Mesendoderm (in vitro differentiated cells): ENCODE data around the gene SEMA7A.
"Not testable (repeated sequence)": the region's sequence is repeated elsewhere in the genome, so short reads cannot be mapped to it uniquely, and the experiment has no call there.

Experiments used
- DNase-seq: peaks from one replicate; pipeline ENCODE4 v3.0.0; 2013
- H2AK5ac ChIP-seq: 2 replicates; pipeline ENCODE4 v1.6.1; 2013; ENCODE audit warnings: low read length, inconsistent platforms
- H2BK120ac ChIP-seq: 2 replicates; pipeline ENCODE4 v1.6.1; 2013; ENCODE audit warnings: low read depth, mild to moderate bottlenecking, low read length, moderate library complexity, mixed read lengths
- H2BK15ac ChIP-seq: replicated peaks from 2 replicates; pipeline ENCODE4 v1.6.1; 2013; ENCODE audit warnings: low read depth, mild to moderate bottlenecking, moderate library complexity
- H2BK5ac ChIP-seq: 2 replicates; pipeline ENCODE4 v1.6.1; 2013; ENCODE audit warnings: low read length, inconsistent platforms
- H3K18ac ChIP-seq: 2 replicates; pipeline ENCODE4 v1.6.1; 2013; ENCODE audit warnings: mild to moderate bottlenecking, low read length, mixed read lengths
- H3K23ac ChIP-seq: one replicate; pipeline ENCODE4 v1.6.1; 2013; ENCODE audit warnings: low read length
- H3K27ac ChIP-seq: 2 replicates; pipeline ENCODE4 v1.5.1; 2013; ENCODE audit warnings: low read depth, mild to moderate bottlenecking, inconsistent platforms, low read length, moderate library complexity
- H3K27me3 ChIP-seq: 2 replicates; pipeline ENCODE4 v1.6.1; 2013; ENCODE audit warnings: low read length, control low read depth, mild to moderate bottlenecking, inconsistent platforms; ENCODE audit not compliant: insufficient read depth, poor library complexity
- H3K36me3 ChIP-seq: 2 replicates; pipeline ENCODE4 v1.6.1; 2013; ENCODE audit warnings: low read length, inconsistent platforms; ENCODE audit not compliant: control insufficient read depth, insufficient read depth
- H3K4ac ChIP-seq: one replicate; pipeline ENCODE4 v1.6.1; 2013; ENCODE audit warnings: low read depth, mild to moderate bottlenecking, low read length, moderate library complexity
- H3K4me1 ChIP-seq: 2 replicates; pipeline ENCODE4 v1.6.1; 2013; ENCODE audit warnings: low read depth, low read length, inconsistent platforms; ENCODE audit not compliant: control insufficient read depth
- H3K4me2 ChIP-seq: 2 replicates; pipeline ENCODE4 v1.6.1; 2013; ENCODE audit warnings: low read length
- H3K4me3 ChIP-seq: 2 replicates; pipeline ENCODE4 v1.5.1; 2013; ENCODE audit warnings: mild to moderate bottlenecking, low read length
- H3K56ac ChIP-seq: one replicate; pipeline ENCODE4 v1.6.1; 2013; ENCODE audit warnings: low read length
- H3K79me1 ChIP-seq: 2 replicates; pipeline ENCODE4 v1.6.1; 2013; ENCODE audit warnings: low read length, inconsistent platforms
- H3K79me2 ChIP-seq: 2 replicates; pipeline ENCODE4 v1.6.1; 2013; ENCODE audit warnings: mild to moderate bottlenecking, low read length; ENCODE audit not compliant: control insufficient read depth, insufficient read depth
- H3K9ac ChIP-seq: 2 replicates; pipeline ENCODE4 v1.6.1; 2013; ENCODE audit warnings: low read length, inconsistent platforms
- H4K5ac ChIP-seq: one replicate; pipeline ENCODE4 v1.6.1; 2013; ENCODE audit warnings: low read length
- H4K8ac ChIP-seq: one replicate; pipeline ENCODE4 v1.6.1; 2013; ENCODE audit warnings: low read depth, mild to moderate bottlenecking, control low read depth, low read length, moderate library complexity
- WGBS: extraction: QIAGEN DNeasy Blood & Tissue Kit; methylation state at CpG from one replicate; pipeline ENCODE4 v1.1.7; 2013; ENCODE audit warnings: low lambda C conversion rate, missing lambda C conversion rate; ENCODE audit not compliant: insufficient coverage; ENCODE audit errors: extremely low coverage; 5-methylcytosine and 5-hydroxymethylcytosine counted together

SEMA7A gene

DNA sequence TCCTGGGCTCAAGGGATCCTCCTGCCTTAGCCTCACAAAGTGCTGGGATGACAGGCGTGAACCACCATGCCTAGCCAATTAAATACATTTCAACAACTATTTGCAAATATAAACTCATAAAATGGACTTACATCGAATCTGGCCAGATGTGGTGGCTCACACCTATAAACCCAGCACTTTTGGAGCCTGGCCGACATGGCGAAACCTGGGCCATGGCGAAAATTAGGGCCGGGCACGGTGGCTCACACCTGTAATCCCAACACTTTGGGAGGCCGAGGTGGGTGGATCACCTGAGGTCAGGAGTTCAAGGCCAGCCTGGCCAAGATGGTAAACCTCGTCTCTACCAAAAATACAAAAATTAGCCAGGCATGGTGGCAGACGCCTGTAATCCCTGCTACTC lies 23.3 kb upstream of the SEMA7A start:
- H3K9ac ChIP-seq, H2BK120ac ChIP-seq, H3K4me1 ChIP-seq, H3K4me3 ChIP-seq, H3K79me2 ChIP-seq, H4K5ac ChIP-seq, H3K27ac ChIP-seq, H3K79me1 ChIP-seq, H3K18ac ChIP-seq, H2AK5ac ChIP-seq, H3K4me2 ChIP-seq, DNase-seq, H3K36me3 ChIP-seq, H3K4ac ChIP-seq, H4K8ac ChIP-seq, H2BK15ac ChIP-seq, H2BK5ac ChIP-seq, H3K23ac ChIP-seq, H3K27me3 ChIP-seq, H3K56ac ChIP-seq: not testable (repeated sequence)
- no CpG with 5 or more reads among the region's 10 CpGs for WGBS

DNA sequence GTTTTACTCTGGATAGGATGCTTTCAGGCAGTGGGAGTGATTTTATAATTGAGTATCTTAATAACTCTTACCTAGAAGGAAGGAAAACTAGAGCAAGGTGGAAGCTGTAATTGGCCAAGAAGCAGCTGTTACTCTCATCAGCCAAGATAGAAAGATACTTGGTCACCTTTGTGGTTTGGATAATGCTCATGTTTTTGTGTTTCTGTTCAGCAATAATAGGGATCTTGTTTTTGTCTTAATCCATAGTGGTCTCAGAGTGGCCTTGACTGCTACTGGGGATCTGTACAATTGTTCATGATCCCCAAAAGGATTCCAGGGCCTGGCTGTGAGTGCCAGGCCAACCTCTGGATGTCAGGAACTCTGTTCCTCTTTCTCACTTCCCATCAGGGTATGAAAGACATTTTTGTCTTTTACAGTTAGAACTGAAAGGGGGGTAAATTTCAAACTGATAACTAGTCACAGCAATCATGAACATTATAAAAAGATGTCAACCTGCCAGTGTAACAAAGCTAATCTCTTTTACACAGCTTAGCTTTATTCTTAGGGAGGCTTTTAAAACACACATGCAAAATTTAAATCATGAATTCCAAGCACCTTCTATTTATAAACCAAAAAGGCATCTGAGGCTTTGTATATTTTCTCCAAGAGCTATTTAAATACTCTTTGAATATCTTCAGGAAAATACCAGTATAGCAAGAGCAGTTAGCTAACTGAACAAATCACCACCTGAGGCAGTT lies 21.2 kb upstream of the SEMA7A start:
- Histone ChIP-seq H3K4ac (no peak overlapping the region), H2AK5ac (no peak overlapping the region), H3K4me3 (no peak overlapping the region), H3K79me1 (no peaks in the 10 kb centered on the region), H3K56ac (no peak overlapping the region), H2BK120ac (no peak overlapping the region), H3K4me2 (no peak overlapping the region), H3K9ac (no peak overlapping the region), H3K18ac (no peak overlapping the region), H3K27ac (no peak overlapping the region), H2BK5ac (no peak overlapping the region), H3K4me1 (no peaks in the 10 kb centered on the region), H3K27me3 (no peaks in the 10 kb centered on the region), H4K5ac (no peak overlapping the region), H3K23ac (no peak overlapping the region), H4K8ac (no peak overlapping the region), H2BK15ac (no peak overlapping the region), H3K79me2 (no peaks in the 10 kb centered on the region), H3K36me3 (no peaks in the 10 kb centered on the region)
- DNase-seq, result no peak

DNA sequence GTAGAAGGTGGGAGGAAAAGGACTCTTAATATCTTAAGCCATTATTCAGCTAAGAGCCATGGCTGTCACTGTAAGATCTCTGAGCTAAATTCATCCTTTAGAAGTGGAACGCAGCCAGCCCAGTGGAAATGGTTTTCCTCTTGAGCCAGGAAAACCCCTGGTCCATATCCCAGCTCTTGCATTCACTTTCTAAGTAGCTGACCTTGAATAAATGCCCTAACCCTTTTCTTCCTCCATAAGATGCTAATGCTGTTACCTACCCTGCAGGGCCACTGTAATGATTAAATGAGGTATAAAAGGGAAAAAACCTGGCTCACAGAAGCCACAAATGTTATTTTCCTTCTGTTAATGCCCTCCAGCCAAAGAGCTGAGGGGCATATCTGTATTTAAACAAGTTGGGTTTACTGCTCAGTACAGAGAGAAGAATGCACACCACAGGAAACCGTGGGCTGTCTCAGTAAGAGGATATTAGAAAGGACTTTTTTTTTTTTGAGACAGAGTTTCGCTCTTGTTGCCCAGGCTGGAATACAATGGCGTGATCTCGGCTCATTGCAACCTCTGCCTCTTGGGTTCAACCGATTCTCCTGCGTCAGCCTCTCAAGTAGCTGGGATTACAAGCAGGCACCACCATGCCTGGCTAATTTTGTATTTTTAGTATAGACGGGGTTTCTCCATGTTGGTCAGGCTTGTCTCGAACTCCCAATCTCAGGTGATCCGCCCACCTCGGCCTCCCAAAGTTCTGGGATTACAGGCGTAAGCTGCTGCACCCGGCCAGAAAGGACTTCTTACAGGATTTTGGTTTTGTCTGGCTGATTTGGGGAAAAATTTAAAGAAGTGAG lies 20.4 kb upstream of the SEMA7A start:
- Histone ChIP-seq H3K4ac (no peak overlapping the region), H2AK5ac (no peak overlapping the region), H4K8ac (no peak overlapping the region), H2BK5ac (no peak overlapping the region), H3K36me3 (no peaks in the 10 kb centered on the region), H2BK15ac (no peak overlapping the region), H3K79me2 (no peaks in the 10 kb centered on the region), H3K4me2 (no peak overlapping the region), H3K18ac (no peak overlapping the region), H3K27ac (no peak overlapping the region), H3K27me3 (no peaks in the 10 kb centered on the region), H3K9ac (no peak overlapping the region), H3K79me1 (no peaks in the 10 kb centered on the region), H3K4me1 (no peaks in the 10 kb centered on the region), H3K4me3 (no peak overlapping the region), H4K5ac (no peak overlapping the region), H2BK120ac (no peak overlapping the region), H3K56ac (no peak overlapping the region), H3K23ac (no peak overlapping the region)
- no CpG with 5 or more reads among the region's 13 CpGs for WGBS
- DNase-seq, result no peak

DNA sequence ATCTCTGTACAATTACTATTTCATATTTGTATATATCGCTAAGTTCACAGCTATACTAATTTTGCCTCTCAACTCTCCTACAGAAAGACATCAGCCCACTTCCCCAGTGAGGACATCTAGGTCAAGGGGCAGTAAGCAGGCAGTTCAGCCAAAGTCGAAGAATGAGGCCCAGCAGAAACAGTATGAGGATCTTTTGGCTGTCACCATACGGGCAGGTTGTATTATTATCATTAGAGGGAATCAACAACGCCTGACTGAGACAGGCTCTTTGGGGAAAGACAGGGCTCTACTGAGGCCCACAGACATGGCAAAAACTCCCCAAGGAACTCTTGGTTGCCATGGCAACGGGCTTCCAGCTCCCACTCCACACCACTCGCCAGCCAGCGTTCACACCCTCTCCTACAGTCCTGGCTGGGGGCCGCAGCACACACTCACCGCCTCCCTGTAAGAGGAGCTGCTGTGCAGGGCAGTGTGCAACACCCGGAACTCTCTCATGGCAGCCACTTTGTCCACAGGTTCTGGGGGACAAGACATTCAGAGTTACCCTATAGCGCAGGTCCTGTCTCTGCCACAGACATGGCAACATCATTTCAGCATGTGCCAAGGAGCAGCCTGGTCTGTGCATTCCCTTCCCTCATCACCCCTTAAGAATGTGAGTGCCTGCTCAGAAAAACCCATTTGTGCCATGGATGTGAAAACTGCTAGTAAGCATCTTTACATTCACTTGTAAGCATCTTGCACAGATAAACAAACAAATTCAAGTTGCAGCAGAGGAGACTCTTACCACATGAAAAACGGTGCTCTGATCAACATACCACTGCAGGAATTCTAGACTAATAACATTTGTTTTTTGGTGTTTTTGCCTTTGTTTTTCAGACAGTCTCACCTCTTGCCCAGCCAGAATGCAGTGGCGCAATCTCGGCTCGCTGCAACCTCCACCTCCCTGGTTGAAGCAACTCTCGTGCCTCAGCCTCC lies 18.4 kb upstream of the SEMA7A start:
- peak; percentile 53 for DNase-seq
- Histone ChIP-seq H3K18ac (no peak overlapping the region), H3K27me3 (no peaks in the 10 kb centered on the region), H3K4ac (no peak overlapping the region), H2BK120ac (no peak overlapping the region), H2BK5ac (no peak overlapping the region), H2AK5ac (no peak overlapping the region), H4K5ac (no peak overlapping the region), H3K4me2 (no peak overlapping the region), H3K9ac (no peak overlapping the region), H3K23ac (no peak overlapping the region), H2BK15ac (no peak overlapping the region), H3K4me1 (no peaks in the 10 kb centered on the region), H3K36me3 (no peaks in the 10 kb centered on the region), H4K8ac (no peak overlapping the region), H3K4me3 (no peak overlapping the region), H3K79me2 (no peaks in the 10 kb centered on the region), H3K27ac (no peak overlapping the region), H3K79me1 (no peaks in the 10 kb centered on the region), H3K56ac (no peak overlapping the region)
- no CpG with 5 or more reads among the region's 16 CpGs for WGBS

DNA sequence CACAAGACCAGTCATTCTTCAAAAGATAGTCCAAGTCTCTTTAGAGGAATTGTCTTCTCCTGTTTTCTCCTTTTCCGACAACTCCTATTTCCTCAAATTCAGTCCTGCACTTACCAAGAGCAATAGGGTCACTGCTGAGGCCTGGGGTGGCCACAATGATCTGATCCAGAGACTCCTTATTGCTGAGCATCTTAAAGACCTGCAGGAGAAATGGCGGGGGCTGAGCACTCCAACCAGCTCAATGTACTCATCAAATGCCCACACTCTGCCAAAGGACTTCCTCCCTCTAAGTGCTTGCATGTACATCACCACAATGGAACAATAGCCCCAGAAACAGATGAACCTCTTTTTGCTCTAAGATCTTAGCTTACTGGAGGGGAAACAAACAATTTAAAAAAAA lies 17.6 kb upstream of the SEMA7A start:
- Histone ChIP-seq H3K79me2 (no peaks in the 10 kb centered on the region), H2AK5ac (no peak overlapping the region), H3K18ac (no peak overlapping the region), H3K4me3 (no peak overlapping the region), H3K23ac (no peak overlapping the region), H3K9ac (no peak overlapping the region), H3K4me2 (no peak overlapping the region), H2BK120ac (no peak overlapping the region), H3K4me1 (no peaks in the 10 kb centered on the region), H3K4ac (no peak overlapping the region), H2BK15ac (no peak overlapping the region), H2BK5ac (no peak overlapping the region), H3K56ac (no peak overlapping the region), H3K36me3 (no peaks in the 10 kb centered on the region), H3K27me3 (no peaks in the 10 kb centered on the region), H4K8ac (no peak overlapping the region), H3K27ac (no peak overlapping the region), H3K79me1 (no peaks in the 10 kb centered on the region), H4K5ac (no peak overlapping the region)
- DNase-seq, result no peak
- WGBS, result no CpG with 5 or more reads among the region's 2 CpGs
